Right lobe of liver (tissue), 4 donors: ENCODE results near the gene CPA3.

Source experiments
- POLR2A ChIP-seq: fragments of 450-650 bp; IDR thresholded peaks from one replicate; pipeline ENCODE4 v1.6.1; 2017; ENCODE audit warnings: antibody characterized with exemption, mild to moderate bottlenecking
- TF ChIP-seq, protein P1 (sequence below), 4 donors: fragments of 200-600 bp in 3 of 4; fragments of 450-650 bp in 1 of 4; IDR thresholded peaks; one replicate each; pipeline versions ENCODE4 v1.5.1 to v1.8.0; 2016 to 2022; ENCODE audit warnings: antibody characterized with exemption in 4 of 4, mild to moderate bottlenecking in 2 of 4
- donor health status: DM: no; HTN: no; CAD: no.
- donor health status: DM: no; HTN: no; CAD: no.
- donor health status: DM: no; HTN: yes; CAD: no.

DNA sequence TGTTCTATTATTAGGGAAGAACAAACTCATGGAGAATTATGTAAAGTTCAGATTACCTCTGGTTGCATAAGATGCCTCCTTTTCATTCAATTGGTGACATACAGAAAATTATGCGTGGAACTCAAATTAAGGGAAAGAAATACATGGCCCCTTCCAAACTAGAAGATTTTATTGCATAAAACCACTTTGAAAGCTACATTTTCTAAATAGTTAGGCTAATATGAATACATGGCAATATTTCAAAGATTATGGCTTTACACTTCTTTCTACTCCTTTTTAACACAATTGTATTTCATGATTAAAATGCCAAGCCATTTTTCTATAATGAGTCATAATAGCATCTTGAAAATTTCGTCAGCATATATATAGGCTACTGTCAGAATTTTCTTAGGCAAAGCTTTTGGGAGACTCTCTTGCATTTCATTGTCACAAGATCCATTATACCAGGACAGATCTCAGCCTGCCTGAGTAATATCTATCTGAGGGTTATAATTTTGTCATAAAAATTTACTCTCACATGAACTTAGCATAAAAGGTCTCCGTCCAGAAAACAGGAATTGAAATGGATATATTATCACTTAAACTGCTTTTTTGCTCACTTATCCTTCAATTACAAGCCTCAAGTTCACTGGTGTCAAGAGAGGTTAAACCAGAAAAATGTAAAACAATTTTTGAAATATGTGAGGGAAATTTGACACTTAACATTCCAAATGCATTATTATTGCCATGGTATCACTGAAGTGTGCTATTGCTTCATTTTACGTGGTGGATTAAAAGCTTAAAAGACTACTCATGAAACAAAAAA is 37.1 kb downstream of the CPA3 start:
- TF ChIP-seq, protein P1, sequence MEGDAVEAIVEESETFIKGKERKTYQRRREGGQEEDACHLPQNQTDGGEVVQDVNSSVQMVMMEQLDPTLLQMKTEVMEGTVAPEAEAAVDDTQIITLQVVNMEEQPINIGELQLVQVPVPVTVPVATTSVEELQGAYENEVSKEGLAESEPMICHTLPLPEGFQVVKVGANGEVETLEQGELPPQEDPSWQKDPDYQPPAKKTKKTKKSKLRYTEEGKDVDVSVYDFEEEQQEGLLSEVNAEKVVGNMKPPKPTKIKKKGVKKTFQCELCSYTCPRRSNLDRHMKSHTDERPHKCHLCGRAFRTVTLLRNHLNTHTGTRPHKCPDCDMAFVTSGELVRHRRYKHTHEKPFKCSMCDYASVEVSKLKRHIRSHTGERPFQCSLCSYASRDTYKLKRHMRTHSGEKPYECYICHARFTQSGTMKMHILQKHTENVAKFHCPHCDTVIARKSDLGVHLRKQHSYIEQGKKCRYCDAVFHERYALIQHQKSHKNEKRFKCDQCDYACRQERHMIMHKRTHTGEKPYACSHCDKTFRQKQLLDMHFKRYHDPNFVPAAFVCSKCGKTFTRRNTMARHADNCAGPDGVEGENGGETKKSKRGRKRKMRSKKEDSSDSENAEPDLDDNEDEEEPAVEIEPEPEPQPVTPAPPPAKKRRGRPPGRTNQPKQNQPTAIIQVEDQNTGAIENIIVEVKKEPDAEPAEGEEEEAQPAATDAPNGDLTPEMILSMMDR (IDR thresholded peaks at IDR 0.05) = no peak
- no peak for TF ChIP-seq POLR2A
